GM12874 (cell line): ENCODE data around the gene RNF167.

ENCODE experiments used
- CTCF ChIP-seq: IDR thresholded peaks from 2 replicates; pipeline ENCODE4 v1.5.1; 2011; ENCODE audit warnings: low read depth, mild to moderate bottlenecking, control low read depth, low read length, moderate library complexity; ENCODE audit not compliant: insufficient read depth

The RNF167 gene

DNA sequence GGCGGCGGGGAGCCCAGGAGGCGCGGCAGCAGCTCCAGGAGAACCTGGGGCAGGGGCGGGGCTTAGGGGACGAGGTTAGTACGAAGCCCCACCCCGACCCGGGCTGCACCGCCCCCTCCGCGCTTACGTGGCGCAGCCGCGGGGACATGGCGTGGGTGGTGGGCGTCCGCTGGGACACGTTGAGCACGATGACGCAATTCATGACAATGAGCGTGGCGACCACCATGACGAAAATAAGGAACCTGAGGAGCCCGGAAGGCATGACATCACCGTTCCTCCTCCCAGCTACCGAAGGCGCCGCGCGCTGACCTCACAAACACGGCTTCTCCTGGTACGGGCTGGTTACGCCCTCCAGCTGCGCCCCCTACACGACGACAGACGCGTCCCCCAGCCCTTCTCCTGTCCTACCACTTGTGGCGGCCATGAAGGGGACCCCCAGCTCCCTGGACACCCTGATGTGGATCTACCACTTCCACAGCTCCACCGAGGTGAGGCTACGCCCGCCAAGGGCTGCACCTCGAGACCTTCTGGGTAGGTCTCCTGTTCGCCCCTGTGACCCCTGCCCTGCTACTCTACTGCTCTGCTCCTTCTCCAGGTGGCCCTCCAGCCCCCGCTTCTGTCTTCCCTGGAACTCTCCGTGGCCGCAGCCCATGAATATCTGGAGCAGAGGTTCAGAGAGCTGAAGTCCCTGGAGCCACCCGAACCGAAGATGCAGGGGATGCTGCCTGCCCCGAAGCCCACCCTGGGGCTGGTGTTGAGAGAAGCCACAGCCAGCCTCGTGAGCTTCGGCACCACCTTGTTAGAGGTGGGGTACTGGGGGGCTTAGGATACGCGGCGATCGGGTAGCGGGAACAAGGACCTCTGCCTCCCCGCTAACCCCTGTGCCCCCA, 40.5 kb upstream of the RNF167 start, which contains the start of gene C17orf107:
Gene C17orf107, plus strand, starts transcription at position 196 of the 890 bp plus-strand sequence. Its CDS starts 227 bp downstream, at position 423.
- no peak for TF ChIP-seq CTCF

DNA sequence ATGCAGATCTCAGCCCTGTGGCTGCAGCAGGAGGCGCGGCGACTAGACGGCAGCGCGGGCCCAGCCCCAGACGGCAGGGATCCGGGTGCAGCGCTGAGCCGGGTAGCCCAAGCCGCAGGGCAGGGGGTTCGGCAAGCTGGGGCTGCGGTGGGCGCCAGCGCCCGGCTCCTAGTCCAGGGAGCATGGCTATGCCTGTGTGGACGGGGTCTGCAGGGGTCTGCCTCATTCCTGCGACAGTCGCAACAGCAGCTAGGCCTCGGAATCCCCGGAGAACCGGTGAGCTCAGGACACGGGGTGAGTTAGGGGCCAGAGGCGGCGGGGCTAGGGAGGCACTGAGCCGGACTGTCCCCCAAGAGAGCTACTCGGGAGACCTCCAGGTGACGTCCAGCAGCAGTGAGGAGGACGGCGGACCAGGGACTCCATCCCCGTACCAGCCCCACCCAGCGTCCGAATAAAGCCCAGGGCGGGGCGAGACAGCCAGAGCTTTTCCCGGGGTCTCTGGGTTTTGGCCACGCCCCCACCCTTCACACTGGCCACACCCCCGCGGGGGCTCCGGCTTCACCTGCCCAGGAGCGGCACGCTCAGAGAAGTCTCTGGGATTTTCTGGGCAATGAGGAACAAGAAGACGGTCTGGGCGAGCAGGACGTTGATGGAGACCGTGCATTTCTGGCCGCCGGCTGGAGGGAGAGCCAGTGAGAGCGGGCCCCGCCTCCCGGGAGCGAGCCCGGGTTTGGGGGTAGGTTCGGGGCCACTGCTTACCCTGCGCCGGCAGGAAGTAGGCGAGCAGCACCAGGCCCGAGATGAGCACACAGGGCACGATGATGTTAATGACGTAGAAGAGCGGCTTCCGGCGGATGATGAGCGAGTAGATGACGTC, 39.6 kb upstream of the RNF167 start:
- TF ChIP-seq CTCF, result no peak

- no peak for TF ChIP-seq CTCF
These were observed 38.9 kb upstream of the RNF167 start for GRCh38 chr17:4901108-4901647.

- no peak for TF ChIP-seq CTCF
These were observed 38.3 kb upstream of the RNF167 start for GRCh38 chr17:4901648-4902344.

GRCh38 chr17:4902540-4902939, 37.5 kb upstream of the RNF167 start:
- TF ChIP-seq CTCF, result no peak

GRCh38 chr17:4903051-4903818, 36.8 kb upstream of the RNF167 start, which contains the start of gene CHRNE:
CHRNE (minus strand) TSS chr17:4903098; CDS start chr17:4903063, 35 bp downstream.
- TF ChIP-seq CTCF, result peak; percentile 80
